SK-N-MC (cell line): ENCODE data around the gene MPHOSPH9.

Experiments
- DNase-seq: peaks from one replicate; pipeline ENCODE4 v3.0.0-alpha.2; 2011; ENCODE audit warnings: low read depth, low spot score
- H3K27ac ChIP-seq: fragments of 200-600 bp; sonication (generic); 2 replicates; pipeline ENCODE4 v1.5.1; 2016; ENCODE audit warnings: mixed run types
- H3K36me3 ChIP-seq: fragments of 200-600 bp; sonication (generic); 2 replicates; pipeline ENCODE4 v1.6.1; 2017; ENCODE audit warnings: antibody characterized with exemption, low read length, mixed read lengths; ENCODE audit not compliant: insufficient read depth
- H3K4me3 ChIP-seq: fragments of 200-600 bp; sonication (generic); 2 replicates; pipeline ENCODE4 v1.5.1; 2016
- H3K9ac ChIP-seq: fragments of 200-600 bp; sonication (generic); 2 replicates; pipeline ENCODE4 v1.8.0; 2017; ENCODE audit warnings: mixed run types, mixed read lengths; ENCODE audit not compliant: insufficient read length
- H3K9me3 ChIP-seq: fragments of 200-600 bp; sonication (generic); 2 replicates; pipeline ENCODE4 v1.6.1; 2017; ENCODE audit warnings: low read depth, mild to moderate bottlenecking, antibody characterized with exemption, low read length, moderate library complexity, mixed read lengths
- EZH2 ChIP-seq: fragments of 200-600 bp; sonication (generic); IDR thresholded peaks from one replicate; pipeline ENCODE4 v1.6.1; 2017; ENCODE audit warnings: antibody characterized with exemption
- FOXP2 ChIP-seq: optimal IDR thresholded peaks from 2 replicates; pipeline ENCODE3; 2011; ENCODE audit warnings: mild to moderate bottlenecking, moderate library complexity; ENCODE audit not compliant: insufficient read depth; ENCODE audit errors: extremely low read length, control extremely low read depth
- POLR2AphosphoS5 ChIP-seq: IDR thresholded peaks from 2 replicates; pipeline ENCODE4 v1.6.1; 2012; ENCODE audit warnings: mild to moderate bottlenecking, low read depth, low read length, borderline replicate concordance

The MPHOSPH9 gene

GRCh38 chr12:123149501-123150274 lies 83.3 kb downstream of the MPHOSPH9 start:
- no peak for DNase-seq
- Histone ChIP-seq H3K4me3 (peak overlapping the region; percentile 78), H3K9me3 (no peaks in the 10 kb centered on the region), H3K27ac (no peak overlapping the region), H3K36me3 (0 out of 2 replicates have a peak, but pooled peaks cover 5% of the 10 kb centered on the region), H3K9ac (peak overlapping the region; percentile 64)
- TF ChIP-seq POLR2AphosphoS5 (no peak), FOXP2 (no peak), EZH2 (no peak)

GRCh38 chr12:123149088-123149487 lies 83.9 kb downstream of the MPHOSPH9 start:
- TF ChIP-seq POLR2AphosphoS5 (no peak), EZH2 (no peak), FOXP2 (no peak)
- DNase-seq: no peak
- no peak overlapping the region for H3K9ac ChIP-seq
- no peaks in the 10 kb centered on the region for H3K9me3 ChIP-seq
- H3K27ac ChIP-seq: no peak overlapping the region
- H3K4me3 ChIP-seq: no peak overlapping the region
- no peaks in the 10 kb centered on the region for H3K36me3 ChIP-seq

GRCh38 chr12:123148655-123149054 lies 84.3 kb downstream of the MPHOSPH9 start:
- H3K36me3 ChIP-seq: no peaks in the 10 kb centered on the region
- DNase-seq: no peak
- H3K4me3 ChIP-seq: no peak overlapping the region
- H3K9me3 ChIP-seq: no peaks in the 10 kb centered on the region
- H3K27ac ChIP-seq: no peak overlapping the region
- no peak overlapping the region for H3K9ac ChIP-seq
- TF ChIP-seq EZH2 (no peak), FOXP2 (no peak), POLR2AphosphoS5 (no peak)

GRCh38 chr12:123148223-123148622 lies 84.7 kb downstream of the MPHOSPH9 start:
- Histone ChIP-seq H3K9me3 (no peaks in the 10 kb centered on the region), H3K9ac (no peak overlapping the region), H3K27ac (no peak overlapping the region), H3K4me3 (no peak overlapping the region), H3K36me3 (no peaks in the 10 kb centered on the region)
- no peak for TF ChIP-seq FOXP2
- no peak for TF ChIP-seq EZH2
- DNase-seq: no peak

GRCh38 chr12:123145211-123145610 lies 87.7 kb downstream of the MPHOSPH9 start:
- no peak for DNase-seq
- no peaks in the 10 kb centered on the region for H3K36me3 ChIP-seq

GRCh38 chr12:123143736-123144461 lies 89.0 kb downstream of the MPHOSPH9 start:
- no peak for DNase-seq
- H3K9me3 ChIP-seq: no peaks in the 10 kb centered on the region
- H3K36me3 ChIP-seq: no peaks in the 10 kb centered on the region
- no peak overlapping the region for H3K9ac ChIP-seq
- TF ChIP-seq POLR2AphosphoS5 (no peak), EZH2 (no peak), FOXP2 (no peak)
- no peak overlapping the region for H3K27ac ChIP-seq
- no peak overlapping the region for H3K4me3 ChIP-seq

More at GRCh38 chr12:123145211-123145610, 87.7 kb downstream of the MPHOSPH9 start:
- Histone ChIP-seq H3K9me3 (no peaks in the 10 kb centered on the region), H3K4me3 (no peak overlapping the region), H3K27ac (no peak overlapping the region), H3K9ac (no peak overlapping the region)
- no peak for TF ChIP-seq FOXP2
- TF ChIP-seq POLR2AphosphoS5: no peak
- TF ChIP-seq EZH2: no peak

- no peak overlapping the region for H3K9ac ChIP-seq
- no peak for DNase-seq
- H3K27ac ChIP-seq: peak overlapping the region; percentile 26; the same call in 1 of the 2 replicates
- no peaks in the 10 kb centered on the region for H3K9me3 ChIP-seq
- no peak for TF ChIP-seq FOXP2
- TF ChIP-seq POLR2AphosphoS5: no peak
- H3K4me3 ChIP-seq: peak overlapping the region; percentile 40; the same call in 1 of the 2 replicates
- H3K36me3 ChIP-seq: no peaks in the 10 kb centered on the region
These were observed 89.8 kb downstream of the MPHOSPH9 start for GRCh38 chr12:123142921-123143735.

- no peak for DNase-seq
- H3K27ac ChIP-seq: peak overlapping the region; percentile 26; the same call in 1 of the 2 replicates
These were observed 90.5 kb downstream of the MPHOSPH9 start for GRCh38 chr12:123142518-123142840.

More at GRCh38 chr12:123142518-123142840, 90.5 kb downstream of the MPHOSPH9 start:
- Histone ChIP-seq H3K9me3 (no peaks in the 10 kb centered on the region), H3K4me3 (peak overlapping the region; percentile 40; the same call in 1 of the 2 replicates), H3K36me3 (no peaks in the 10 kb centered on the region), H3K9ac (no peak overlapping the region)
- no peak for TF ChIP-seq EZH2
- TF ChIP-seq FOXP2: no peak
- no peak for TF ChIP-seq POLR2AphosphoS5
